ENCODE results near the gene TOM1L2.

The TOM1L2 gene

GRCh38 chr17:17871913-17872312, 100.3 kb downstream of the TOM1L2 start:
- no peak for DNase-seq

- peak; percentile 9 for DNase-seq
Measured at GRCh38 chr17:17870247-17870646, 102.0 kb downstream of the TOM1L2 start.

- peak; percentile 19 for DNase-seq
Measured at GRCh38 chr17:17868641-17869522, 103.3 kb downstream of the TOM1L2 start.

GRCh38 chr17:17866897-17867296, 105.3 kb downstream of the TOM1L2 start:
- no peak for DNase-seq

GRCh38 chr17:17866425-17866824, 105.8 kb downstream of the TOM1L2 start:
- no peak for DNase-seq

GRCh38 chr17:17865035-17865434, 107.2 kb downstream of the TOM1L2 start:
- DNase-seq: no peak

- DNase-seq: no peak
Measured at GRCh38 chr17:17860766-17861107, 111.5 kb downstream of the TOM1L2 start.

GRCh38 chr17:17859909-17860765, 112.1 kb downstream of the TOM1L2 start:
- DNase-seq: peak; percentile 59

- DNase-seq: no peak
Measured at GRCh38 chr17:17857496-17857895, 114.7 kb downstream of the TOM1L2 start.

- DNase-seq: no peak
Measured at GRCh38 chr17:17856386-17856785, 115.8 kb downstream of the TOM1L2 start.

- no peak for DNase-seq
Measured at GRCh38 chr17:17855976-17856375, 116.2 kb downstream of the TOM1L2 start.

GRCh38 chr17:17853811-17854447, 118.3 kb downstream of the TOM1L2 start:
- no peak for DNase-seq

GRCh38 chr17:17852930-17853329, 119.3 kb downstream of the TOM1L2 start:
- DNase-seq: no peak

GRCh38 chr17:17851103-17852002, 120.8 kb downstream of the TOM1L2 start:
- DNase-seq: no peak

- DNase-seq: peak; percentile 49
Measured at GRCh38 chr17:17849845-17850373, 122.3 kb downstream of the TOM1L2 start.

GRCh38 chr17:17849147-17849820, 122.9 kb downstream of the TOM1L2 start:
- peak; percentile 47 for DNase-seq

- no peak for DNase-seq
Measured at GRCh38 chr17:17848311-17849082, 123.7 kb downstream of the TOM1L2 start.

- DNase-seq: no peak
Measured at GRCh38 chr17:17847726-17848125, 124.5 kb downstream of the TOM1L2 start.

- no peak for DNase-seq
Measured at GRCh38 chr17:17847118-17847689, 125.0 kb downstream of the TOM1L2 start.

- peak; percentile 22 for DNase-seq
Measured at GRCh38 chr17:17846645-17847044, 125.6 kb downstream of the TOM1L2 start.
